GM18870 (cell line): Measurements from ENCODE around the gene MAP2K6.
A peak's percentile ranks its signal among the peaks of the same experiment; 100 is the strongest.

Experiments used
- ATAC-seq: cut with Tn5 transposase; IDR thresholded peaks from one replicate; pipeline ENCODE4 v1.9.1; 2021; ENCODE audit warnings: moderate library complexity; ENCODE audit not compliant: unreplicated experiment

Gene MAP2K6

GRCh38 chr17:69486779-69487637 is 72.5 kb downstream of the MAP2K6 start:
- no peak for ATAC-seq

- ATAC-seq, result no peak
Observed at GRCh38 chr17:69489313-69489712, 74.8 kb downstream of the MAP2K6 start.

GRCh38 chr17:69492410-69493071 is 78.0 kb downstream of the MAP2K6 start:
- no peak for ATAC-seq

- ATAC-seq, result no peak
Observed at GRCh38 chr17:69495787-69496186, 81.3 kb downstream of the MAP2K6 start.

- no peak for ATAC-seq
Observed at GRCh38 chr17:69497161-69497560, 82.7 kb downstream of the MAP2K6 start.

GRCh38 chr17:69499318-69499717 is 84.8 kb downstream of the MAP2K6 start:
- no peak for ATAC-seq

- ATAC-seq, result no peak
Observed at GRCh38 chr17:69500911-69501429, 86.5 kb downstream of the MAP2K6 start.

GRCh38 chr17:69501591-69502468 is 87.3 kb downstream of the MAP2K6 start:
- no peak for ATAC-seq

- peak; percentile 92 for ATAC-seq
Observed at GRCh38 chr17:69503711-69504110, 89.2 kb downstream of the MAP2K6 start.

GRCh38 chr17:69505740-69506139 is 91.2 kb downstream of the MAP2K6 start:
- ATAC-seq, result no peak

GRCh38 chr17:69506489-69506888 is 92.0 kb downstream of the MAP2K6 start:
- no peak for ATAC-seq

GRCh38 chr17:69508814-69509213 is 94.3 kb downstream of the MAP2K6 start:
- ATAC-seq, result no peak

- no peak for ATAC-seq
Observed at GRCh38 chr17:69511250-69511649, 96.8 kb downstream of the MAP2K6 start.

GRCh38 chr17:69512946-69513345 is 98.4 kb downstream of the MAP2K6 start:
- ATAC-seq, result no peak

GRCh38 chr17:69516225-69516624 is 101.7 kb downstream of the MAP2K6 start:
- no peak for ATAC-seq

GRCh38 chr17:69516911-69517310 is 102.4 kb downstream of the MAP2K6 start:
- peak; percentile 98 for ATAC-seq

GRCh38 chr17:69518951-69519350 is 104.5 kb downstream of the MAP2K6 start:
- no peak for ATAC-seq

- no peak for ATAC-seq
Observed at GRCh38 chr17:69523244-69523861, 108.9 kb downstream of the MAP2K6 start.

- no peak for ATAC-seq
Observed at GRCh38 chr17:69524854-69525253, 110.4 kb downstream of the MAP2K6 start.
